Inferior parietal cortex (tissue), 1 donor: ENCODE data around the gene ENO2.

ENCODE experiments used
- DNase-seq: peaks from one replicate; pipeline ENCODE4 v3.0.0-alpha.2; 2016; ENCODE audit errors: extremely low spot score

Gene ENO2

GRCh38 chr12:6932766-6933165 lies 18.4 kb downstream of the ENO2 start:
- DNase-seq = no peak

GRCh38 chr12:6934110-6934509 lies 19.7 kb downstream of the ENO2 start:
- no peak for DNase-seq

GRCh38 chr12:6935371-6936193 lies 21.2 kb downstream of the ENO2 start:
- no peak for DNase-seq

- no peak for DNase-seq
Measured at GRCh38 chr12:6936194-6936635, 21.8 kb downstream of the ENO2 start.

GRCh38 chr12:6936636-6937480 lies 22.5 kb downstream of the ENO2 start:
- no peak for DNase-seq

GRCh38 chr12:6937481-6938352 lies 23.3 kb downstream of the ENO2 start:
- DNase-seq = peak; percentile 94

- no peak for DNase-seq
Measured at GRCh38 chr12:6938353-6939190, 24.2 kb downstream of the ENO2 start.

- no peak for DNase-seq
Measured at GRCh38 chr12:6939191-6939540, 24.8 kb downstream of the ENO2 start.

- no peak for DNase-seq
Measured at GRCh38 chr12:6941267-6941666, 26.9 kb downstream of the ENO2 start.

- DNase-seq = no peak
Measured at GRCh38 chr12:6941782-6942181, 27.4 kb downstream of the ENO2 start.

- DNase-seq = no peak
Measured at GRCh38 chr12:6942331-6942665, 27.9 kb downstream of the ENO2 start.

GRCh38 chr12:6943389-6943721 lies 29.0 kb downstream of the ENO2 start:
- no peak for DNase-seq

- peak; percentile 94 for DNase-seq
Measured at GRCh38 chr12:6943722-6944380, 29.5 kb downstream of the ENO2 start, which contains the start of the genes C12orf57 and RNU7-1. Gene C12orf57, plus strand, starts transcription at chr12:6944022. Its CDS starts 100 bp downstream, at chr12:6944122. Gene RNU7-1, plus strand, starts transcription at chr12:6943816.

GRCh38 chr12:6944381-6945186 lies 30.2 kb downstream of the ENO2 start:
- peak; percentile 90 for DNase-seq

GRCh38 chr12:6945613-6946012 lies 31.2 kb downstream of the ENO2 start:
- no peak for DNase-seq

- no peak for DNase-seq
Measured at GRCh38 chr12:6946033-6946919, 31.9 kb downstream of the ENO2 start.

- no peak for DNase-seq
Measured at GRCh38 chr12:6946920-6947374, 32.6 kb downstream of the ENO2 start.

GRCh38 chr12:6947615-6948014 lies 33.2 kb downstream of the ENO2 start:
- DNase-seq = no peak
